Esophagus (tissue), 2 donors: Measurements from ENCODE around the gene ARID1A. TPM values are rescaled to one million over a fixed set of nuclear protein-coding genes. Genes with fewer than 3 reads are reported as not detected.

Experiments
- H3K27ac ChIP-seq, 2 donors: one replicate each; pipeline ENCODE4 v1.5.1; 2013; ENCODE audit warnings: low read depth in 2 of 2, mild to moderate bottlenecking in 2 of 2, inconsistent platforms in 1 of 2, low read length in 1 of 2, moderate library complexity in 1 of 2
- H3K27me3 ChIP-seq, 2 donors: one replicate each; pipeline ENCODE4 v1.6.1; 2013; ENCODE audit warnings: low read length in 2 of 2, control low read depth in 1 of 2, mild to moderate bottlenecking in 1 of 2; ENCODE audit not compliant: insufficient read depth in 2 of 2, control insufficient read depth in 1 of 2
- H3K36me3 ChIP-seq, 2 donors: one replicate each; pipeline ENCODE4 v1.6.1; 2013; ENCODE audit warnings: low read length in 1 of 2; ENCODE audit not compliant: control insufficient read depth in 2 of 2, insufficient read depth in 2 of 2
- H3K4me1 ChIP-seq, 2 donors: one replicate each; pipeline ENCODE4 v1.6.1; 2013; ENCODE audit warnings: low read length in 1 of 2; ENCODE audit not compliant: control insufficient read depth in 2 of 2, insufficient read depth in 2 of 2
- H3K4me3 ChIP-seq, 2 donors: one replicate each; pipeline ENCODE4 v1.5.1; 2013; ENCODE audit warnings: low read length in 2 of 2, mild to moderate bottlenecking in 2 of 2, low read depth in 1 of 2, moderate library complexity in 1 of 2
- H3K9me3 ChIP-seq, 2 donors: one replicate each; pipeline ENCODE4 v1.6.1; 2013; ENCODE audit warnings: mild to moderate bottlenecking in 2 of 2, low read depth in 1 of 2, low read length in 1 of 2, moderate library complexity in 1 of 2; ENCODE audit not compliant: control insufficient read depth in 2 of 2, insufficient read depth in 1 of 2
- WGBS, 2 donors: extraction: QIAGEN DNeasy Blood & Tissue Kit; methylation state at CpG; one replicate each; pipeline ENCODE4 v1.1.7; 2013; 5-methylcytosine and 5-hydroxymethylcytosine counted together
- polyA plus RNA-seq, 2 donors: library from polyadenylated mRNA; stranded (reverse); fragments of 200-250 nt; gene quantifications; one replicate each; pipeline ENCODE4 v1.2.3, GENCODE V29; 2013
- donor health status: healthy with polysubstance abuse.
- donor health status: Bipolar disorder and iron deficiency.

The ARID1A gene
- polyA plus RNA-seq, 2 donors: 15.9 to 17.8 TPM

DNA sequence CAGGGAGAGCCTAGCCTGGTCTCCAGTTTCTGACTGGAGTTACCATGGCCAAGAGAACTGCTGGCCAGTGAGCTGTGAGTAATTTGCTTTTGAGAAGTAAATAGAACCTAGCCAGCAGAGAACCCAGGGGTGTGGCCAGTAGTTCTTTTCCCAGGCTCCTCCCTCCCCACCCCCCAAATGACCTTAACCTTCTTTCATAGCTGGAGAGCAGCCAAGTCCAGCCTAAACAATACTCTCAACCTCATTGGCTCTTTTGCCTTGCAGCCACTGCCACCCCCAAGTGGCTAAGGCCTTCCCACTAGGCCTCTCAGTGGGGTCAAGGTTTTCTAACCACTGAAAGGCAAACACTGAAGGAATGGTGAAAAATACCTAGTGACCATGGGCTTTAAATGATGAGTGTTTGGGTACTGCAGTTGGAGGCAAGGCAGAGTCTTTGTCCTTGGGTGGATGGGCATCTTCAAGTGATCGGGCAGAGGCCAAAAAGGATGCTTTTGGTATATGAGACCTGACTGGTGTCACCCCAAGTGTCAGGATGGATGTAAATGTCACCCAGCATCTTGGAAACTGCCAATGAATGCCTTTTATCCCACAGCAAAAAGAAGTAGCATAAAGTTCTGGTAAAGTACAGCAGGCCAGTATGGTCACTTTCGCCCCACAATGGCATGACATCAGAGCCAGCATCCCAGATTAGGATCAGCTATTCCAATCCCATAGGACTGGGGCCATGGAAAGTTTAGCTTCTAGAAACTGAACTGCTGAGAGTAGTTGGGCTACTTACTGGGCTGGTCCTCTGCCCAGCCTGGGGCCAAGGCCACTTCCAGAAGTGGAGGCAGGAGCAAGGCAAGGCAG, 88.4 kb downstream of the ARID1A start:
- Histone ChIP-seq H3K9me3 (no peaks in the 10 kb centered on the region), H3K36me3 (peaks cover 4 to 14% of the 10 kb centered on the region in 2 donors), H3K27me3 (no peaks in the 10 kb centered on the region), H3K27ac (peak overlapping the region; percentile 50 to 70), H3K4me1 (peaks cover 0 to 9% of the 10 kb centered on the region in 2 donors), H3K4me3 (no peak overlapping the region)
- WGBS, 2 donors: 91 to 95% methylated on average over 2 of the region's 2 CpGs

DNA sequence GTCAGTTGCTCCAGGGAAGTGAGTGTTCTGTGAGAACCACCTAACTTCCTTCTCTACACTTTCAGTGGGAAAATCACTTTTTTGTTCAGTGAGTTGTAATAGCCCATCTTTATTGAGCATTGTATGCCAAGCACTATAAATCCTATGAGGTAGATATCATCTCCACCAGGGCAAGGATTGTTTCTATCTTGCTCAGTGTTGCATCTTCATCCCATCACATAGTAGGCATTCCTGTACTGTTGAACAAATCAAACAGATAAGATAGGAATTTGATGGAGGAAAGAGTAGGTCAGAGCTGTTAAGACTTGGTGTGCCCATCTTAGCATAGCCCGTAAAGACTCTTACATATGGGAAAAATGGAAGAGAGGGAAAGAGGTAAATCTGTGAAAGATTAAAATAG, 89.1 kb downstream of the ARID1A start:
- Histone ChIP-seq H3K4me1 (peaks cover 0 to 9% of the 10 kb centered on the region in 2 donors), H3K27me3 (no peaks in the 10 kb centered on the region), H3K27ac (peak overlapping the region in 1 of 2 donors; percentile 70), H3K36me3 (peaks cover 0 to 7% of the 10 kb centered on the region in 2 donors), H3K9me3 (no peaks in the 10 kb centered on the region), H3K4me3 (no peak overlapping the region)
- WGBS, 2 donors: 91 to 100% methylated on average over 1 of the region's 1 CpG

DNA sequence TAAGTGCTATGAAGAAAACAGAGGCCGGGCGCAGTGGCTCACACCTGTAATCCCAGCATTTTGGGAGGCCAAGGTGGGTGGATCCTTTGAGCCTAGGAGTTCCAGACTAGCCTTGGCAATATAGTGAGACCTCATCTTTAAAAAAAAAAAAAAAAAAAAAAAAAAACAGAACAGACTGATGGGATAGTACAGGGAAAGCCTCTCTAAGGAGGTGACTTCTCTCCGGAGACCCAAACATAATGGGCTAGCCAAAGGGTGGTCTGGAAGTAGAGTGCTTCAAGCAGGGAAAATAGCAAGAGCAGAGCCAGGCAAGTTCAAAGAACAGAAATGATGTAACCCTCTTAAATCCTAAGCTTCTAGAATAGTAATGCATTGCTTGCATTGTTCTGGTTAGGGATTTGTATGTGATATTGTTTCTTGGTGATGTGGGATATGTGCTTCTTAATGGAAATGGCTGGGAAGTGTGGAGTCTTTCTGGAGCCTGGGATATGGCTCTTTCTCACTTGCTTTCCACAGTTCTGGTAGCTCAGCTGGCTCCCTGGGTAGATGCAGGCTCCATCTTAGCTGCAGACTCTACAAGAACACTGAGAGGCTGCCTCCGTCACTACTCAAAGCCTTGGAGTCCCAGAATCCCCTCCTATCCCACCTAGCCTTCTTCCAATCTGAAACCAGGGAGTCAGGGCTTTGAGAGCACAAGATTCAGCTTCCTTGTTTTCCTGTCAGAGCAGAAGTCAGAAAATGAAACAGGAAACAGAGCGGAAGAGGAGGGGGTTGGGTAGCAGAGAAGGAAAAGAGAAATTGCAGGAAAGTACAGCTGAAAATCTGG, 90.0 kb downstream of the ARID1A start:
- H3K4me1 ChIP-seq: peaks cover 0 to 9% of the 10 kb centered on the region in 2 donors
- no peaks in the 10 kb centered on the region for H3K36me3 ChIP-seq
- WGBS, 2 donors: 74 to 79% methylated on average over 5 of the region's 5 CpGs
- H3K27me3 ChIP-seq: no peaks in the 10 kb centered on the region
- H3K27ac ChIP-seq: peak overlapping the region; percentile 93 to 98
- H3K4me3 ChIP-seq: no peak overlapping the region
- H3K9me3 ChIP-seq: no peaks in the 10 kb centered on the region

DNA sequence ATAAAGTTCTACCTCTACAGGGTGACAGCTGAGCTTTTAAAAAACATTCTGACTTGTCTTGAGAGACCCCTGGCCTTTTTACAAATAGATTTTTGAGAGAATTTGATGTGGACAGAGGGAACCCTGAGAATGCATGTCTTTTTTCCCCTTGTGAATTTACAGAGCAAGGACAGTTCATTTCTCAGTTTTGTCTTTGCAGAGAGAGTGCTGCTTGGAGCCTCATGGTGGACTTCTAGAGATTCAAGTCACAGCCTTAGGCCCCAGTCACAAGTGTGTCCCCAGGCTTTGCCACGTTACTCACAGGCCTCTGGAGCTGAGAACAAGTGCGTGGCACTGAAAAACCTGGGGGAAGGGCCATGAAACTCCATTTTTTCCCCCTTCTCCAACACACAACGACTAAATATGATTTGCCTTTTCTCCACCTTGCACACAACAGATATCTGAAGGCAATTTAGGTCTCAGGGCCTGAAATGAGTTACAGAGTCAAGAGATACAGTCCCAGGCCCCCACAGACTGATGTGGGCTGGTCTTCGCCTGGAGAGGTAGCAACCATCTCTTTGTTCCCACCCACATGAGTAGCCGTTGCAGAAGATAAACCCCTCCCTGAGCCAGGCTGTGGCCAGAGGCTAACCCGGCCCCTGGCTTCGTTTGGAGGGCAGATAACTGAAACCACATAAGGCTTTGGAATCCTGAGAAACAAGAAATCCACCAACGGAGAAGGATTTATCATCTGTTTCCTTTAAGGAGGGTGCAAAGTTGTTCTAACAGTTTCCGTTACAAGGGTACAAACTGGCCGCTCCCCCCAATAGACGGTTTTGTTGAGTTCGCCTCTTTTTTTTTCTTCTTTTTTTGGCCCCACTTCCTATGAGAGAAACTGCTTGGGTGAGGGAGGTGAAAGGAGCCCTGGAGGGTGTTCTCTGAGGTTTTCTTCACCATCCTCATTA, 90.9 kb downstream of the ARID1A start:
- H3K4me1 ChIP-seq: peaks cover 0 to 9% of the 10 kb centered on the region in 2 donors
- 9 to 11% methylated on average over 12 of the region's 12 CpGs for WGBS, 2 donors

DNA sequence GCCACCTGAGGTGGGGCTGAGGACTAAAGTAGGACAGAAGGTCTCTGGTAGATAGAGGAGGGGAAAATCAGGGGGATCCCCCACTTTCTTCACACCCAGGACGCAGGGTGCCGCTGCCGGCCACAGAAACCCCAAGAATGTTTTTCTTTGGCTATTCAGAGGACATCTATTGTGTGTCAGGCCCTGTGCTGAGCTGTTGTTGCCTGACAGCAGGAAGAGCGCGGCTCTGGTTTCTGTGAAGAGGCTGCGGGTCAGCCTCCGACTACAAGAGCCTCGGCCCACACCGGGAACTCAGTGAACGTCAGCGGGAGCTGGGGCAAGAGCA, 91.5 kb downstream of the ARID1A start:
- Histone ChIP-seq H3K9me3 (no peaks in the 10 kb centered on the region), H3K27me3 (no peaks in the 10 kb centered on the region), H3K4me1 (peaks cover 0 to 9% of the 10 kb centered on the region in 2 donors), H3K27ac (peak overlapping the region; percentile 98), H3K4me3 (peak overlapping the region; percentile 74), H3K36me3 (no peaks in the 10 kb centered on the region)
- 1% methylated on average over 11 of the region's 11 CpGs for WGBS, 2 donors

More for the DNA sequence above, 90.9 kb downstream of the ARID1A start:
- peak overlapping the region; percentile 98 for H3K27ac ChIP-seq
- peak overlapping the region; percentile 74 for H3K4me3 ChIP-seq
- H3K9me3 ChIP-seq: no peaks in the 10 kb centered on the region
- H3K27me3 ChIP-seq: no peaks in the 10 kb centered on the region
- no peaks in the 10 kb centered on the region for H3K36me3 ChIP-seq

DNA sequence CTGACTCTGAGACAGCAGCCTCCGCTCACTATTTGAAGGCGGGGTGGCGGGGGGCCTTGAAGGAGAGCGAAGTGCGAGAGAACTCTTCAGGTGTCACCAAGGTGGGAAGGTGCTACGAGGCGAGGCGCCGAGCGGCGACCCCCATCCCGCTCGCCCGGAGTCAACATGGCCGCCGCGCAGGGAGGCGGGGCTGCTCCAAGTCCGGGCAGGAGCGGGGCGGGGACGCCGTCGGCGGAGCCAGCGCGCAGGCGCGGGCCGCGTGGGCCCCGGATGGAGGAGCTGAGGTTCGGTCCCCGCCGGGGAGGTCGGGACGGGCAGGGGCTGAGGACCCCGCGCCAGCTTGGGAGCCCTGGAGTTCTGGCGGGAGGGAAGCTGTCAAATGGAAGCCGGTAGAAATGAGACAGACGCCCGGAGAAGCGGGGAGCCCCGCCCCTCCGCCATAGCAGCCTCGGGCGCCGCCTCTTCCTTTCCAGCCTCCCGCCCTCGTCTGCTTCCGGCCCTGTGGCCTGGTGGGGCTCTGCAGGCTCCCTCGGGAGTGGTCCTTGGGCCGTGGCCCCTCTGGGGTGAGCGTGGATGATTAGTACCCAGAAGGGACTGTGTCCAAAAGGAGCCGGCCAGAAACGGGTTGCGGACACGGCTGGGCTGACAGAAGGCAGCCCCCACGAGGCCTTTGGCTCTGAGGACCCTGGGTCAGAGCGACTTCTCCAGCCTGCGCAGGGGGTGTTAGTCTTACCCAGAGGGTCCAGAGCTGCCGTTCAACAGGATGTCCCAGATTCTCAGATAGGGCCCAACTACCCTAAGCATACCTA, 92.1 kb downstream of the ARID1A start, which contains the start of gene PIGV:
Gene PIGV, plus strand, starts transcription at position 245 of the 809 bp plus-strand sequence. CDS start 2,866 bp downstream, outside the sequence.
- Histone ChIP-seq H3K4me3 (peak within 1 kb of the TSS; percentile 74), H3K4me1 (peaks cover 0 to 9% of the 10 kb centered on the region in 2 donors), H3K36me3 (no peaks in the 10 kb centered on the region), H3K27ac (peak within 1 kb of the TSS; percentile 98), H3K9me3 (no peaks in the 10 kb centered on the region), H3K27me3 (no peaks in the 10 kb centered on the region)
- WGBS, 2 donors: 0% methylated on average over 54 to 63 of the region's 63 CpGs

DNA sequence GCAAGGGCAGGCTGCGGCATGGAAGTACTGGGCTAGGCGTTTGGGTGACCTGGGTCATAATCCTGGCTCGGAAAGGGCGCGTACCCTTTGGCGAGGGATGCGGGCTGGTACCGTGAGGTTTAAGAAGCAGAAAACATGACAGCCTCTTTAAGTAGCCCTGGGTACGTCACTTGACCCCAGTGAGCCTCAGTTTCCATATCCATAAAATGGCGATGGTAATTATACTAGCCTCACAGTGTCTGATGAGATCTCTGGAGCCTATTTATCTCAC, 92.6 kb downstream of the ARID1A start:
- WGBS, 2 donors: 1 to 2% methylated on average over 10 of the region's 10 CpGs
- Histone ChIP-seq H3K27ac (peak overlapping the region; percentile 98), H3K4me3 (peak overlapping the region; percentile 74), H3K4me1 (peaks cover 0 to 9% of the 10 kb centered on the region in 2 donors), H3K9me3 (no peaks in the 10 kb centered on the region), H3K27me3 (no peaks in the 10 kb centered on the region), H3K36me3 (no peaks in the 10 kb centered on the region)

DNA sequence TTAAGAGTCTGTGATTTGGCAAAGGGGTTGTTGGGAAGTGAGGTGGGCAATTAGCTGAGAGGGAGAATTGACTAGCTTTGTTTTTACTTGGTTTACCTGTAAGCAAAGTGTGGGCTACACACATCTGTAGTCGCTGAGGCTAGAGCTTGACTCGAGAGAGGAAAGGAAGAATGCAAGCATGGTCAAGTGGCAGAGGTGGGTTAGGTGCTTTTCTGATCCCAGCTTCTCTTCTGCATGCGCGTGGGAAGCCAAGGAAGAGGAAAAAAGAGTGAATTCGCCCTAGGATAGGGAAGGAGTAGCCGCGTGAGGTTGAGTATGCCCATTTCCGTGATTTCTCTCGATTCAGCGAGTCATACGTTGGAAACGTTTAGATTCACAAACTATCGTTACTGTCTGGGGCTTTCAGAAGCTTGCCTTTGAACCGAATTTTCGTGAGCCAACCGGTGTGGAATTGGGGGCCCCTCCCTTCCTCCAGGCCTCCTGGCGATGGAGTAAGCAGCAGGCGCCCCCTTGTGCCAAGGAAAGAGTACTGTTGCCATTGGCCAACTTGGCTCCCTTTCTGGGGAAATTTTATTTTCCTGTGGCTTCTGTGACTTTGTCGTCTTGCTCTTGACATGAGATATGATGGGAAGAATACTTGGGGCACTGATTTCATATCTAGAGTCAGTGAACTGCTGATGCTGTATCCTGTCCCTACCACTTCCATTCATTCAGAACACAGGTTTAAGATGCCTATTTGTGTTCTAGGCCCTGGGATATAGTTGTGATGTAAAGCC, 93.2 kb downstream of the ARID1A start:
- WGBS, 2 donors: 0 to 1% methylated on average over 19 of the region's 19 CpGs
- no peaks in the 10 kb centered on the region for H3K9me3 ChIP-seq
- peaks cover 0 to 6% of the 10 kb centered on the region in 2 donors for H3K4me1 ChIP-seq
- no peaks in the 10 kb centered on the region for H3K27me3 ChIP-seq
- peak overlapping the region; percentile 74 for H3K4me3 ChIP-seq
- H3K36me3 ChIP-seq: peaks cover 0 to 1% of the 10 kb centered on the region in 2 donors
- peak overlapping the region; percentile 98 for H3K27ac ChIP-seq
